Fibroblast of lung (primary cell): ENCODE results near the gene ROBO4. TPM values are rescaled to one million over a fixed set of nuclear protein-coding genes. Genes with fewer than 3 reads are reported as not detected.

Experiments
- DNase-seq, 2 donors: peaks; one replicate each; pipeline versions ENCODE4 v3.0.0 to v3.0.0-alpha.2; 2010; ENCODE audit warnings: low read depth in 2 of 2
- H2AFZ ChIP-seq: 2 replicates; pipeline ENCODE4 v1.5.1; 2012; ENCODE audit warnings: low read length, control low read depth, inconsistent platforms
- H3K27ac ChIP-seq: 2 replicates; pipeline ENCODE4 v1.5.1; 2011; ENCODE audit warnings: low read length, control low read depth; ENCODE audit not compliant: insufficient read depth
- H3K27me3 ChIP-seq: 2 replicates; pipeline ENCODE4 v1.5.1; 2011; ENCODE audit warnings: mild to moderate bottlenecking, low read length; ENCODE audit not compliant: control insufficient read depth, insufficient read depth
- H3K36me3 ChIP-seq: 2 replicates; pipeline ENCODE4 v1.5.1; 2011; ENCODE audit warnings: low read length; ENCODE audit not compliant: control insufficient read depth, insufficient read depth
- H3K4me1 ChIP-seq: 2 replicates; pipeline ENCODE4 v1.5.1; 2011; ENCODE audit warnings: low read length; ENCODE audit not compliant: control insufficient read depth, insufficient read depth; ENCODE audit errors: extremely low read depth
- H3K4me2 ChIP-seq: 2 replicates; pipeline ENCODE4 v1.5.1; 2011; ENCODE audit warnings: low read length, control low read depth; ENCODE audit not compliant: insufficient read depth; ENCODE audit errors: extremely low read depth
- H3K4me3 ChIP-seq, 4 experiments: fragments of 200-600 bp in 1 of 4; sonication (generic) in 1 of 4; replicated peaks in 1 of 4; 2 replicates each; pipeline ENCODE4 v1.5.1; 2011 to 2016; ENCODE audit warnings: low read length in 4 of 4, low read depth in 3 of 4, mild to moderate bottlenecking in 3 of 4, control low read depth in 2 of 4, inconsistent platforms in 1 of 4, mixed read lengths in 1 of 4; ENCODE audit not compliant: insufficient read depth in 1 of 4; ENCODE audit errors: control extremely low read depth in 1 of 4
- H3K79me2 ChIP-seq: 2 replicates; pipeline ENCODE4 v1.5.1; 2012; ENCODE audit warnings: mild to moderate bottlenecking, low read length, inconsistent platforms; ENCODE audit not compliant: control insufficient read depth, insufficient read depth
- H3K9ac ChIP-seq: 2 replicates; pipeline ENCODE4 v1.5.1; 2011; ENCODE audit warnings: mild to moderate bottlenecking, low read length, control low read depth; ENCODE audit not compliant: insufficient read depth
- H3K9me3 ChIP-seq: 2 replicates; pipeline ENCODE4 v1.5.1; 2012; ENCODE audit warnings: low read depth, low read length; ENCODE audit not compliant: control insufficient read depth, insufficient read depth
- H4K20me1 ChIP-seq: 2 replicates; pipeline ENCODE4 v1.5.1; 2011; ENCODE audit warnings: low read length; ENCODE audit not compliant: control insufficient read depth, insufficient read depth; ENCODE audit errors: extremely low read depth
- CTCF ChIP-seq, 2 donors: IDR thresholded peaks in 1 of 2; conservative IDR thresholded peaks in 1 of 2; 1 replicate in 1 of 2; 2 replicates in 1 of 2; pipeline ENCODE4 v1.5.1; 2011 to 2012; ENCODE audit warnings: low read length in 2 of 2, control low read depth in 1 of 2, inconsistent platforms in 1 of 2, low read depth in 1 of 2, mild to moderate bottlenecking in 1 of 2
- EZH2 ChIP-seq: IDR thresholded peaks from 2 replicates; pipeline ENCODE4 v1.5.1; 2012; ENCODE audit warnings: low read length, control low read depth, mild to moderate bottlenecking; ENCODE audit errors: missing control alignments
- polyA plus RNA-seq, 2 donors: library from polyadenylated mRNA; depleted of rRNA in 1 of 2; stranded (reverse) in 1 of 2; unstranded in 1 of 2; fragments of >200 nt; gene quantifications; 2 replicates each; pipeline ENCODE4 v1.2.1, GENCODE V29; 2011 to 2012; ENCODE audit warnings: missing spikeins in 1 of 2
- total RNA-seq: library from RNA; depleted of rRNA; stranded (reverse); fragments of >200 nt; gene quantifications from 2 replicates; pipeline ENCODE4 v1.2.1, GENCODE V29; 2014

The ROBO4 gene
- total and polyA plus RNA-seq, 2 donors (not counting 1 experiment from before 2014, with no cell fraction given): 0.45 to 0.66 TPM

DNA sequence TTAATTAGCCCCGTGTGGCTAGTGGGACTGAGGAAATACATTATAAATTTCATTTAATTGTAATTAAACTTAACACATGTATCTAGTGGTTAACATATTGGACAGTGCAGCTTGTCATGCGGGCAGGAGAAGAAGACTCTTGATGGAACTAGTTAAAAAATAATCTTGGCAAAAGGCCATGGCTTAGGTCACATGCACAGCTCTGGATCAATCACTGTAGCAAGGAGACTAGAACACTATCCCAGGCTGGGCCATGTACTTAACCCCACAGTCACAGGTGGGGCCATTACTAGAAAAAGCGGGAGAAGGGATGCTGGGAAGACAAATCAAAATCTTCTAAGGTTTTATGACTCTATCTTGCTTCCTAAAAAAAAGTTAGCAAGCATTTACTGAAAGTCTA, 46.9 kb upstream of the ROBO4 start:
- H3K36me3 ChIP-seq: no peaks in the 10 kb centered on the region

GRCh38 chr11:124943741-124944140, 46.1 kb upstream of the ROBO4 start:
- Histone ChIP-seq H3K79me2 (no peaks in the 10 kb centered on the region), H3K9ac (no peak overlapping the region), H3K4me2 (no peak overlapping the region), H3K36me3 (no peaks in the 10 kb centered on the region), H3K27me3 (no peaks in the 10 kb centered on the region), H2AFZ (no peak overlapping the region), H3K27ac (no peak overlapping the region), H3K4me1 (peaks cover 3% of the 10 kb centered on the region), H3K9me3 (no peaks in the 10 kb centered on the region), H4K20me1 (no peaks in the 10 kb centered on the region), H3K4me3 (no peak overlapping the region)
- no peak for DNase-seq
- TF ChIP-seq EZH2: no peak
- TF ChIP-seq CTCF (conservative IDR thresholded peaks at IDR 0.05 in 1 of 2, IDR thresholded peaks at IDR 0.05 in 1 of 2; ENCODE audit: low read depth in 1 of 2, low read length in 2 of 2): no peak

More for the DNA sequence above, 46.9 kb upstream of the ROBO4 start:
- no peak for DNase-seq
- no peaks in the 10 kb centered on the region for H4K20me1 ChIP-seq
- no peak overlapping the region for H2AFZ ChIP-seq
- H3K27me3 ChIP-seq: no peaks in the 10 kb centered on the region
- no peak overlapping the region for H3K9ac ChIP-seq
- no peak overlapping the region for H3K4me3 ChIP-seq
- H3K9me3 ChIP-seq: no peaks in the 10 kb centered on the region
- TF ChIP-seq EZH2 (no peak), CTCF (conservative IDR thresholded peaks at IDR 0.05 in 1 of 2, IDR thresholded peaks at IDR 0.05 in 1 of 2; ENCODE audit: low read depth in 1 of 2, low read length in 2 of 2) (no peak)
- H3K79me2 ChIP-seq: no peaks in the 10 kb centered on the region
- H3K4me2 ChIP-seq: no peak overlapping the region
- no peak overlapping the region for H3K27ac ChIP-seq
- peaks cover 3% of the 10 kb centered on the region for H3K4me1 ChIP-seq

GRCh38 chr11:124943254-124943616, 45.6 kb upstream of the ROBO4 start:
- no peak for TF ChIP-seq CTCF (conservative IDR thresholded peaks at IDR 0.05 in 1 of 2, IDR thresholded peaks at IDR 0.05 in 1 of 2; ENCODE audit: low read depth in 1 of 2, low read length in 2 of 2)
- TF ChIP-seq EZH2: no peak
- DNase-seq: no peak
- Histone ChIP-seq H3K4me3 (no peak overlapping the region), H3K9me3 (no peaks in the 10 kb centered on the region), H3K4me1 (peaks cover 3% of the 10 kb centered on the region), H3K4me2 (no peak overlapping the region), H3K79me2 (no peaks in the 10 kb centered on the region), H2AFZ (no peak overlapping the region), H3K36me3 (no peaks in the 10 kb centered on the region), H3K9ac (no peak overlapping the region), H3K27ac (no peak overlapping the region), H3K27me3 (no peaks in the 10 kb centered on the region), H4K20me1 (no peaks in the 10 kb centered on the region)
